H1 (cell line): ENCODE measurements around the gene CNST. TPM values are rescaled to one million over a fixed set of nuclear protein-coding genes. Genes with fewer than 3 reads are reported as not detected.

Source experiments
- CTCF ChIA-PET: fragments of 300-600 bp; sonication (Branson Sonifier 250); formaldehyde crosslinking; loops from one replicate; lab custom pipeline; 2021; ENCODE audit not compliant: partially characterized antibody; lab: Charles Lee
- POLR2A ChIA-PET: fragments of 300-600 bp; sonication (Branson Sonifier 250); formaldehyde crosslinking; loops from one replicate; lab custom pipeline; 2021; ENCODE audit warnings: inconsistent platforms; ENCODE audit not compliant: partially characterized antibody; lab: Charles Lee
- DNase-seq, 2 experiments: peaks; one replicate each; pipeline versions ENCODE4 v3.0.0 to v3.0.0-alpha.2; 2010 to 2022; ENCODE audit warnings: low spot score in 2 of 2, low read depth in 1 of 2, mixed read lengths in 1 of 2
- FAIRE-seq: peaks from 2 replicates; lab custom pipeline; 2011; peaks lifted over from hg19 to GRCh38; lab: Jason Lieb, UNC
- H2AFZ ChIP-seq: 2 replicates; pipeline ENCODE4 v1.8.1; 2012; ENCODE audit warnings: low read length, inconsistent platforms
- H2AK5ac ChIP-seq: 2 replicates; pipeline ENCODE4 v1.6.1; 2013; ENCODE audit warnings: low read depth, low read length
- H2BK120ac ChIP-seq: replicated peaks from 2 replicates; pipeline ENCODE3; 2013; ENCODE audit warnings: low read depth, low read length, inconsistent platforms
- H2BK12ac ChIP-seq: 2 replicates; pipeline ENCODE4 v1.6.1; 2013; ENCODE audit warnings: low read depth, low read length
- H2BK15ac ChIP-seq: 2 replicates; pipeline ENCODE4 v1.6.1; 2013; ENCODE audit warnings: low read length
- H2BK20ac ChIP-seq: 2 replicates; pipeline ENCODE4 v1.6.1; 2013; ENCODE audit warnings: low read length
- H2BK5ac ChIP-seq: 2 replicates; pipeline ENCODE4 v1.6.1; 2013; ENCODE audit warnings: low read depth, low read length
- H3K14ac ChIP-seq: 2 replicates; pipeline ENCODE4 v1.6.1; 2013; ENCODE audit warnings: inconsistent platforms; ENCODE audit not compliant: insufficient read length
- H3K18ac ChIP-seq: 2 replicates; pipeline ENCODE4 v1.6.1; 2013; ENCODE audit warnings: low read length; ENCODE audit errors: extremely low read depth
- H3K23ac ChIP-seq: 2 replicates; pipeline ENCODE4 v1.6.1; 2013; ENCODE audit warnings: inconsistent platforms; ENCODE audit not compliant: insufficient read length
- H3K23me2 ChIP-seq: 2 replicates; pipeline ENCODE4 v1.6.1; 2013; ENCODE audit warnings: low read depth, low read length
- H3K27ac ChIP-seq: 2 replicates; pipeline ENCODE4 v1.6.1; 2011; ENCODE audit warnings: low read depth, low read length, inconsistent platforms
- H3K27me3 ChIP-seq, 4 experiments: replicated peaks in 1 of 4; 1 replicate in 1 of 4; 2 replicates in 3 of 4; pipeline versions ENCODE4 v1.6.1 to v1.8.1; 2011 to 2013; ENCODE audit warnings: low read length in 3 of 4, mild to moderate bottlenecking in 3 of 4, inconsistent platforms in 2 of 4, mixed read lengths in 2 of 4, moderate library complexity in 1 of 4; ENCODE audit not compliant: control insufficient read depth in 3 of 4, insufficient read depth in 3 of 4; ENCODE audit errors: extremely low read depth in 1 of 4
- H3K36me3 ChIP-seq, 4 experiments: 2 replicates each; pipeline versions ENCODE4 v1.6.1 to v1.8.1; 2011 to 2013; ENCODE audit warnings: mild to moderate bottlenecking in 4 of 4, low read length in 3 of 4, moderate library complexity in 2 of 4, control low read depth in 1 of 4, inconsistent platforms in 1 of 4; ENCODE audit not compliant: insufficient read depth in 4 of 4, control insufficient read depth in 2 of 4
- H3K4ac ChIP-seq: replicated peaks from 2 replicates; pipeline ENCODE3; 2013; ENCODE audit warnings: low read length, low read depth, mixed read lengths, inconsistent platforms; ENCODE audit not compliant: insufficient read length
- H3K4me1 ChIP-seq, 4 experiments: replicated peaks in 1 of 4; 1 replicate in 1 of 4; 2 replicates in 3 of 4; pipeline versions ENCODE4 v1.6.1 to v1.8.1; 2011 to 2013; ENCODE audit warnings: low read length in 3 of 4, inconsistent platforms in 2 of 4, mixed read lengths in 1 of 4; ENCODE audit not compliant: insufficient read depth in 4 of 4, control insufficient read depth in 3 of 4
- H3K4me2 ChIP-seq, 2 experiments: 2 replicates each; pipeline versions ENCODE4 v1.6.1 to v1.8.1; 2011 to 2013; ENCODE audit warnings: low read depth in 2 of 2, low read length in 2 of 2, control low read depth in 1 of 2, inconsistent platforms in 1 of 2, mild to moderate bottlenecking in 1 of 2; ENCODE audit not compliant: insufficient read depth in 1 of 2
- H3K4me3 ChIP-seq, 4 experiments: fragments of 200-600, 300-600 bp in 1 of 4; sonication (generic), shearing (Covaris generic), sonication (Bioruptor Twin) in 1 of 4; 2 replicates each; pipeline versions ENCODE4 v1.5.1 to v1.8.1; 2011 to 2016; ENCODE audit warnings: low read length in 4 of 4, low read depth in 3 of 4, control low read depth in 2 of 4, inconsistent platforms in 2 of 4, mild to moderate bottlenecking in 2 of 4, mixed read lengths in 1 of 4, moderate library complexity in 1 of 4; ENCODE audit not compliant: insufficient read depth in 2 of 4; ENCODE audit errors: extremely low read depth in 1 of 4
- H3K56ac ChIP-seq: replicated peaks from 2 replicates; pipeline ENCODE3; 2013; ENCODE audit warnings: low read depth, mild to moderate bottlenecking, mixed read lengths, low read length, inconsistent platforms; ENCODE audit not compliant: insufficient read length
- H3K79me1 ChIP-seq: 2 replicates; pipeline ENCODE4 v1.6.1; 2013; ENCODE audit warnings: low read depth, low read length, control low read depth
- H3K79me2 ChIP-seq, 2 experiments: 2 replicates each; pipeline versions ENCODE4 v1.6.1 to v1.8.1; 2012 to 2013; ENCODE audit warnings: low read length in 2 of 2, mild to moderate bottlenecking in 2 of 2, inconsistent platforms in 1 of 2; ENCODE audit not compliant: insufficient read depth in 2 of 2, control insufficient read depth in 1 of 2
- H3K9ac ChIP-seq, 4 experiments: replicated peaks in 1 of 4; 1 replicate in 1 of 4; 2 replicates in 3 of 4; pipeline versions ENCODE4 v1.6.1 to v1.8.1; 2011 to 2013; ENCODE audit warnings: low read depth in 3 of 4, low read length in 3 of 4, control low read depth in 2 of 4, mild to moderate bottlenecking in 2 of 4, moderate library complexity in 2 of 4, inconsistent platforms in 1 of 4; ENCODE audit errors: extremely low read depth in 1 of 4
- H3K9me3 ChIP-seq, 2 experiments: 2 replicates each; pipeline versions ENCODE4 v1.6.1 to v1.8.1; 2012 to 2013; ENCODE audit warnings: mild to moderate bottlenecking in 2 of 2, moderate library complexity in 2 of 2, control low read depth in 1 of 2, inconsistent platforms in 1 of 2, low read depth in 1 of 2, low read length in 1 of 2, mixed read lengths in 1 of 2; ENCODE audit not compliant: insufficient read depth in 2 of 2
- H4K20me1 ChIP-seq, 2 experiments: replicated peaks in 1 of 2; 2 replicates each; pipeline versions ENCODE3 to v1.8.1; 2011 to 2013; ENCODE audit warnings: inconsistent platforms in 2 of 2, low read length in 2 of 2, mild to moderate bottlenecking in 1 of 2; ENCODE audit not compliant: insufficient read depth in 2 of 2, control insufficient read depth in 1 of 2
- H4K5ac ChIP-seq: 2 replicates; pipeline ENCODE4 v1.6.1; 2013; ENCODE audit warnings: low read length, low read depth, mixed read lengths, inconsistent platforms; ENCODE audit not compliant: insufficient read length
- H4K8ac ChIP-seq: 2 replicates; pipeline ENCODE4 v1.8.0; 2013; ENCODE audit warnings: mild to moderate bottlenecking, moderate library complexity, low read length, inconsistent platforms; ENCODE audit not compliant: insufficient read depth; ENCODE audit errors: extremely low read depth
- H4K91ac ChIP-seq: replicated peaks from 2 replicates; pipeline ENCODE3; 2013; ENCODE audit warnings: low read length, mixed read lengths, inconsistent platforms; ENCODE audit not compliant: insufficient read length
- BACH1 ChIP-seq: IDR thresholded peaks from 2 replicates; pipeline ENCODE4 v1.6.1; 2012; ENCODE audit warnings: low read length, improper control_type of control experiment
- JUND ChIP-seq: IDR thresholded peaks from 2 replicates; pipeline ENCODE4 v1.6.1; 2011; ENCODE audit warnings: mild to moderate bottlenecking, improper control_type of control experiment, low read length
- KDM5A ChIP-seq: fragments of 200-600 bp; IDR thresholded peaks from 2 replicates; pipeline ENCODE4 v1.7.1; 2012; ENCODE audit warnings: mild to moderate bottlenecking, low read length, inconsistent platforms, mixed read lengths
- POLR2A ChIP-seq, 2 experiments: IDR thresholded peaks; 1 replicate in 1 of 2; 2 replicates in 1 of 2; pipeline ENCODE4 v1.6.1; 2011; ENCODE audit warnings: low read depth in 2 of 2, low read length in 2 of 2, mild to moderate bottlenecking in 2 of 2; ENCODE audit errors: control extremely low read depth in 1 of 2
- RFX5 ChIP-seq: IDR thresholded peaks from 2 replicates; pipeline ENCODE4 v1.6.1; 2011; ENCODE audit warnings: low read depth, low read length, improper control_type of control experiment, borderline replicate concordance
- SAP30 ChIP-seq: fragments of 300-600 bp; sonication (generic); IDR thresholded peaks from 2 replicates; pipeline ENCODE4 v1.7.1; 2012; ENCODE audit warnings: low read length, moderate library complexity, mild to moderate bottlenecking, inconsistent platforms; ENCODE audit not compliant: insufficient read depth, insufficient replicate concordance
- SIRT6 ChIP-seq: IDR thresholded peaks from one replicate; pipeline ENCODE4 v1.7.1; 2012; ENCODE audit warnings: low read length, inconsistent platforms
- SP1 ChIP-seq: IDR thresholded peaks from 2 replicates; pipeline ENCODE4 v1.6.1; 2011; ENCODE audit warnings: low read depth, low read length
- SRF ChIP-seq: IDR thresholded peaks from 2 replicates; pipeline ENCODE4 v1.6.1; 2011; ENCODE audit warnings: mild to moderate bottlenecking, low read depth, low read length, moderate library complexity
- TBP ChIP-seq: IDR thresholded peaks from 2 replicates; pipeline ENCODE4 v1.6.1; 2011; ENCODE audit warnings: low read depth, low read length, improper control_type of control experiment
- TCF12 ChIP-seq: IDR thresholded peaks from 2 replicates; pipeline ENCODE4 v1.6.1; 2011; ENCODE audit warnings: low read depth, mild to moderate bottlenecking, low read length
- ZNF274 ChIP-seq: IDR thresholded peaks from 2 replicates; pipeline ENCODE4 v1.7.0; 2012; ENCODE audit warnings: low read length, borderline replicate concordance; ENCODE audit errors: extremely low read depth
- WGBS, 2 experiments: shearing (Covaris generic) in 1 of 2; methylation state at CpG; one replicate each; pipeline versions ENCODE4 v1.1.6 to v1.1.7; 2013 to 2015; ENCODE audit warnings: low lambda C conversion rate in 2 of 2, mixed read lengths in 2 of 2, inconsistent platforms in 1 of 2, low coverage in 1 of 2, missing lambda C conversion rate in 1 of 2; ENCODE audit not compliant: insufficient replicate concordance in 2 of 2, insufficient coverage in 1 of 2, insufficient read length in 1 of 2; ENCODE audit errors: extremely low coverage in 1 of 2, missing lambda C conversion rate in 1 of 2; 5-methylcytosine and 5-hydroxymethylcytosine counted together
- polyA plus RNA-seq, 7 experiments: library from polyadenylated mRNA; depleted of rRNA in 3 of 7; stranded (reverse) in 5 of 7; unstranded in 2 of 7; fragments of >200 nt in 5 of 7; fragments of 200-250 nt in 2 of 7; gene quantifications; 1 replicate in 5 of 7; 2 replicates in 1 of 7; 4 replicates in 1 of 7; pipeline versions ENCODE4 v1.2.1 to v1.2.3, GENCODE V29; 2011 to 2013; ENCODE audit warnings: missing spikeins in 2 of 7, mixed read lengths in 2 of 7
- total RNA-seq: library from RNA; stranded (reverse); fragmentation: NEBNext Ultra II Directional; extraction: Animal tissue kit (Norgen Biotek cat#: 25700); gene quantifications from 2 replicates; pipeline ENCODE4 v1.2.1, GENCODE V29; 2021
- TF ChIP-seq, protein P1 (sequence below): IDR thresholded peaks from 2 replicates; pipeline ENCODE4 v1.6.1; 2011; ENCODE audit warnings: low read length, improper control_type of control experiment
- TF ChIP-seq, protein P2 (sequence below): IDR thresholded peaks from 2 replicates; pipeline ENCODE4 v1.6.1; 2012; ENCODE audit warnings: inconsistent platforms

Gene CNST
- total and polyA plus RNA-seq, 2 of the 8 experiments (the other 6 are each of a cell fraction or from before 2014, with no cell fraction given): 5.3 to 21.3 TPM

DNA sequence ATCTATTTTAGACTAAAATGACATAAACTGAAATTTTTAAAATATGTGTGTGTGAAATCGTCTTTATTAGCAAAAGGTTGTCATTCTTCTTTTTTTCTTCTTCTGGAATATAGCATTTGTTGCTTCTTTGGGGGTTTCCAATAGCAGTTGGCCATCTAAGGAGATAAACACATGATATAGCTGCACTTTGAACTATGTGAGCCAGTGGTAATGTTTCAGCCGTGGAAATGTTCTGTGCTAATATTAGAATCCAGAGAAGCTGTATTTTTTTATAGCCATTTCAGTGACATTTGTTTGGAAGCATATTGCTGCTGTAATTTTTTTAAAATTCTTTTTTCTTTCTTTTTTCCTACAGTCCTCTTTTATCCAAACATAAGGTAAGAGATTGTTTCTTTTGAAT is 75.1 kb downstream of the CNST start:
- Histone ChIP-seq H2AK5ac (no peak overlapping the region), H3K79me1 (peaks cover 5% of the 10 kb centered on the region; the same call in 1 of the 2 replicates), H2BK5ac (no peak overlapping the region), H3K36me3 (peaks cover 0 to 3% (median 0%) of the 10 kb centered on the region in 4 experiments; a peak in 1 of 8 replicates), H2BK20ac (no peak overlapping the region), H3K14ac (no peak overlapping the region), H3K4ac (no peak overlapping the region), H3K56ac (no peak overlapping the region), H3K9me3 (no peaks in the 10 kb centered on the region), H4K20me1 (peaks cover 0 to 2% of the 10 kb centered on the region in 2 experiments), H3K23me2 (peaks cover 2% of the 10 kb centered on the region; the same call in 1 of the 2 replicates), H4K91ac (no peak overlapping the region), H3K4me3 (no peak overlapping the region), H4K5ac (no peak overlapping the region), H3K23ac (no peak overlapping the region), H3K4me2 (no peak overlapping the region), H3K27ac (no peak overlapping the region), H2BK12ac (no peak overlapping the region), H3K4me1 (no peaks in the 10 kb centered on the region), H2BK120ac (no peak overlapping the region), H3K27me3 (no peaks in the 10 kb centered on the region), H3K79me2 (no peaks in the 10 kb centered on the region), H2AFZ (no peak overlapping the region), H3K18ac (no peak overlapping the region), H2BK15ac (no peak overlapping the region), H4K8ac (no peak overlapping the region), H3K9ac (no peak overlapping the region)
- no peak for DNase-seq
- ChIA-PET CTCF (interaction anchor here (1.5 kb wide), 1 partner anchor 48 kb away, joined by 3 read pairs; no protein-coding TSS in a partner anchor), POLR2A (no interaction called here)
- WGBS, 2 experiments: 85% methylated on average over 2 of the region's 2 CpGs; no CpG with 5 or more reads in 1 of the 2 experiments
- no peak for FAIRE-seq
- TF ChIP-seq, protein P1, sequence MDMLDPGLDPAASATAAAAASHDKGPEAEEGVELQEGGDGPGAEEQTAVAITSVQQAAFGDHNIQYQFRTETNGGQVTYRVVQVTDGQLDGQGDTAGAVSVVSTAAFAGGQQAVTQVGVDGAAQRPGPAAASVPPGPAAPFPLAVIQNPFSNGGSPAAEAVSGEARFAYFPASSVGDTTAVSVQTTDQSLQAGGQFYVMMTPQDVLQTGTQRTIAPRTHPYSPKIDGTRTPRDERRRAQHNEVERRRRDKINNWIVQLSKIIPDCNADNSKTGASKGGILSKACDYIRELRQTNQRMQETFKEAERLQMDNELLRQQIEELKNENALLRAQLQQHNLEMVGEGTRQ: no peak
- TF ChIP-seq KDM5A (no peak), JUND (no peak), SAP30 (no peak), ZNF274 (no peak), SP1 (no peak), TBP (no peak), RFX5 (no peak), TCF12 (no peak), BACH1 (no peak), POLR2A (IDR thresholded peaks at IDR 0.05; ENCODE audit: control extremely low read depth in 1 of 2, low read depth in 2 of 2, low read length in 2 of 2) (no peak), SRF (no peak), SIRT6 (no peak)
- TF ChIP-seq, protein P2, sequence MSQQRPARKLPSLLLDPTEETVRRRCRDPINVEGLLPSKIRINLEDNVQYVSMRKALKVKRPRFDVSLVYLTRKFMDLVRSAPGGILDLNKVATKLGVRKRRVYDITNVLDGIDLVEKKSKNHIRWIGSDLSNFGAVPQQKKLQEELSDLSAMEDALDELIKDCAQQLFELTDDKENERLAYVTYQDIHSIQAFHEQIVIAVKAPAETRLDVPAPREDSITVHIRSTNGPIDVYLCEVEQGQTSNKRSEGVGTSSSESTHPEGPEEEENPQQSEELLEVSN: no peak
